NCI-H146 treated with DMSO at 0.1 percent for 48 hours (cell line): ENCODE measurements around the gene ROPN1L.

ENCODE experiments used
- DNase-seq: peaks from one replicate; lab custom pipeline; 2025; ENCODE audit not compliant: unreplicated experiment; lab: John Stamatoyannopoulos, UW

ROPN1L gene

DNA sequence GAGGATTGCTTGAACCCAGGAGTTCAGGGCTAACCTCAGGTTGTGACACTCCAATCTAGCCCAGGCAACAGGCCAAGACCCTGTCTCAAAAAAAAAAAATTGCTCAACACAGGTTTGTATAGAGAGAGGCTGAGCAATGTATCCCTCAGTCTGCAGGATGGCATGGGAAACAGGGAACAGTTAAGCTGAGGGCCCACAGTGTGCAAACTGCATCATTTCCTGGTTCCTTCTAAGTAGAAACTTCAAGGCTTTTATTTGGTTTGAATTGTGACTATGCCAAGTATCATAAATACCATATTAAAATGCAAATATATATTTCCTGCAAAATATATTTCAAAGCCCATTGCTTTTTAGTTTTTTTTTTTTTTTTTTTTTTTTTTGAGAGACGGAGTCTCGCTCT lies 13.7 kb upstream of the ROPN1L start:
- no peak for DNase-seq

DNA sequence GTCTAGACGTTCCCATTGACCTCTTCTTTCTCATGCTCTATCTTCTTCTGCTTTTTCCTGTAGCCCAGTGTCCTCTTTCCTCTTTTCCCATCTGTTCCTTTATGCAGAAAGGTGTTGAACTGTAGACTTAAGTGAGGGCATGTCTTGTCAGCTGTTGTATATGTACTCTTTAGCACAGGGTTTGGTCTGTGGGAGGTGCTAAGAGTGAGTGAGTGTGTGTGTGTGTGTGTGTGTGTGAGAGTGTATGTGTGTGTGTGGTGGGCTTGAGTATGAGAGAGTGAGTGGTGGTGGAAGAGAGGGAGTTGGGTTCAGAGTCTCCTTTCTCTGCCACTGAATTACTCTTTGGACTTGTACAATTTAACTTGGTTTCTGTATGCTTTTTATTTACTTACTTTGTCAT lies 10.3 kb upstream of the ROPN1L start:
- DNase-seq, result no peak

DNA sequence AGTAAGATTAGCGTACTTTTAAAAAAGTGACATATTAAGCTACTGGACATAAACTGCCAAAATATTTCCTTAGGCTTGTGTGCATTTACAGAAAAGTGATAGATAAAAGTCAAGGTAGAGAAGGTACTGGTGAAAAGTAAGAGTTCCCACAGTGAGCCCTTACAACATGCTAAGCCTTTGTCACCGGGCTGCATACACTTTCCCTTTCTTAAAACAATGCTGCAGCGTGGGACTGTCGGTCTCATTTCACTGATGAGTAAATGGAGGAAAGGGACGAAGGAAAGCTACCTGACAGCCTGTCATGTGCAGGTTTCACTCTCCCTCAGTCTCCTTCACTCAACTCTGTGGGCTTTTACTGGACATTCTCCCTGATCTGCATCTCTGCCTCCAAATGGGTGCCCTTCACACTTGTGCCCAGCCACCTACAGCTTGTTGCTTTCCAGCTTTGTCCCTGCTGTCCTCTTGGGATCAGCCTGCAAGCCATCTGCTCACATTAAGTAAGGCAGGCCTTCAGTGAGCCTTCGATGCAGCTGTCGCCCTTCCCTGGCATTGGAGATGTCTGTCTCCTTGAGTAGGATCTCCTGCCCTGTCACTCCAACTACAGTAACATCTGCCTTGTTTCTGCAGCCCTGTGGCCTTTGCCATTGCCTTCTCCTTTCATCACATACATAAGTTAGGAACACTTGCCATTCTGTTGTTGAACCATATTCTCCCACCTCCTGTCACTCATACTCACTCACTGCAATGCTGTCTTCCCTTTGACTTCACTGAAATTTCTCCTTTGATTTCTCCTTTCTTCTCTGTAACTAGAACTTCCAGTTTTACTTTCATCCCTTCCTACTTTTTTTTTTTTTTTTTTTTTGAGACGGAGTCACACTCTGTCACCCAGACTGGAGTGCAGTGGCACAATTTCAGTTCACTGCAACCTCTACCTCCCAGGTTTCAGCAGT lies 9.3 kb upstream of the ROPN1L start:
- no peak for DNase-seq

DNA sequence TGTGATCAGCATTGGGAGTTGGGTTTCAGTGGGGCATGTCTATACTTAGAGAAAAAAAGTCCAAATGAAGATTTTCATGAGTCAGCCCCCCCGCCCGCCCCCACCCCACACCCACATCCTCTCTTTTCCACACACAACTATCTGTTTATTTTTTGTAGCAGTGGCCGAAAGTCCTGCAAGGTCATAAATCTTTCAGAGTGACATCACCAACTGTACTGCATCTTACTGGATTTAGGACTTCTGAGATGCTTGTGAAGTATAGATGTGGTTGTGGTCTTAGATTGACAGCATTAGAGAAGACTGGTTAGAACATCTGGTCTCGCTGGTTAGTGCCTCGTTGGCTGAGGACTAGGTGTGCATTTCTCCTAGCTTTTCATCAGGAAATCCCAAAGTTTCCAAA lies 7.3 kb upstream of the ROPN1L start:
- no peak for DNase-seq

DNA sequence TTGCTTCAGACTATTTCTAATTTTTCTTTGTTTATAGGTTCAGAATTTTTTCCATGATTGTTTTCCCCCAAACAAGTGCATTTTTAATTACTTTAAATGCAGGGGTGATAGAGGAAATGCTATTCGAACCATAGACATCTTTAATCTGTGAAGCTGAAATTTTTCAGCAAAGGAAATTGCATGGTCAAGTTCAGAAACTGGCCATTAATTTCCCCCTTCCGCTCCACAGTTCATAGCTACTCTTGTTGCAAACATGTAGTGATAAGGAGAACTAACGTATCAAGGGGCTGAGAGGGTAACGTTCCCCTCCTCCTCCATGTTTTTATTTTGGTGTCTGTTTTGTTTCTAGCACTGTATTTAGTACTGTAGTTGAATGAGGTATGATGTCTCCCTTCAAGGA lies 3.4 kb upstream of the ROPN1L start:
- DNase-seq, result no peak

DNA sequence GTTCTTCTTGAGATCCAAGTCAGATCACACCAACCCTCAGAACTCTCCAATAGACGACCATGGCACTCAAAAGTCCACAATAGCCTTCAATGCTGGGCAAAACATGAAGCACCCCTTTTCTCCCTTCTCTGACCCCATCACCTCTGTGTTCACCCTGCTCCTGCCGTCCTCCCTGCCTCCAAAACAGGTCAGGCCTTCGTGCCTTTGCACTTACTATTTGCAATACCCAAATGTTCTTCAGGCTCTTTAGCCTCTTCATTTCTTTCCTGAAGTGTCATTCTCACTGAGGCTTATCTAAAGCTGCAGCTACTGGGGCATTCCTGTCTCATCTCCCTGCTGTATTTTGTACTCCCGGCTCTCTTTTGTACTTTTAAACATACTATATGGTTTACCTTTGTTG lies 2.0 kb upstream of the ROPN1L start:
- no peak for DNase-seq

DNA sequence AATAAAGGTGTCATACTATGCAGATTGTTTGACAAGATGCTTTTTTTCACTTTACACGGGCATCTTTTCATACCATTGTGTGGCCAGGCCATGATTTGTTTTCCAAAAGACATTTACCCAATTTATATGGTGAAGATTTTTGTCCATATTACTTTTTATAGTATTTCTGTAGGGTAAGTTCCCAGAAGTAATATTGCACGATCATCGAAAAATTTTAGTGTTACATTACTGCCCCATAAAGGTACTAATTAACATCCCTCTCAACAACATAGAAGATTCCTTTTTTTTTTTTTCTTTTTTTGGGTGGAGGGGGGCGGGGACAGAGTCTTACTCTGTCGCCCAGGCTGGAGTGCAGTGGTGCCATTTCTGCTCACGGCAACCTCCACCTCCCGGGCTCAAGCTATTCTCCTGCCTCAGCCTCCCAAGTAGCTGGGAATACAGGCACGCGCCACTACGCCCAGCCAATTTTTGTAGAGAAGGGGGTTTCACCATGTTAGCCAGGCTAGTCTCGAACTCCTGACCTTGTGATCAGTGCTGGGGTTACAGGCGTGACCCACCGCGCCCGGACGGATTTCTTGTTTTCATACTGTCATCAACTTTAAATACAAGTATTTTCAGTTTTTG lies 1.2 kb upstream of the ROPN1L start:
- DNase-seq, result no peak

DNA sequence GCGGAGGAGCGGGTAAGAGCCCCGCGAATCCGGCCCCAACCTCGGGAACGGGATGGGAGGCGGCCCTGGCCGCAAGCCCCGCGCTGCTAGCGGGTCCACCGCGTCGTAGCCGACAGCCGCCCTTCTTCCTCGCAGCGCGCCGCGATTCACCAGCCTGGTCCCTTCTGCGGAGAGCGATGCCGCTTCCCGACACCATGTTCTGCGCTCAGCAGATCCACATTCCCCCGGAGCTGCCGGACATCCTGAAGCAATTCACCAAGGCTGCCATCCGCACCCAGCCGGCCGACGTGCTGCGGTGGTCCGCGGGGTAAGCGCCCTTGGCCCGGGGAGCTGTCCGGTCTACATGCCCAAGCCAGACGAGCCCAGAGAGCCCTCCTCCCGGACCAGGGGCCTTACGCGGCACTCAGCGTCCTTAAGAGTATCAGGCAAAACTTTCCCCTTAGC lies 335 bp downstream of the ROPN1L start:
- no peak for DNase-seq

DNA sequence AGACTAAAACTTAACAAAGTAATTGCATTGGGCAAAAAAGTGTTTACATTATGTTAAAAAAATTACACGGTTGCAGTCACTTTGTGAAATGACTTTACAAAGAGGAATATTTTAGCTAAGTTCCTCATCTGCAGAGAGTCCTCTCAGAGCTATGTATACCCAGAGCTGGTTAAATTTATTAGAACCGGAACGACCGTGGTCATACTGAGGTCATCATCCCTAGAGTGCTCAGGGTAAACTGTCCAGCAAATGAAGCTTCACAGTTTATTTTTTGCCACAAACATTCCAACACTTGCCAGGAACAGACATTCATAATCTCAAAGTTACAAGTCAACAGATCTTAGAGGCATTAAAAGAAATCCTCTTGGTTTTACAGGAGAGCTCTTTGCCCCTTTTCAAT lies 897 bp downstream of the ROPN1L start:
- DNase-seq, result no peak

DNA sequence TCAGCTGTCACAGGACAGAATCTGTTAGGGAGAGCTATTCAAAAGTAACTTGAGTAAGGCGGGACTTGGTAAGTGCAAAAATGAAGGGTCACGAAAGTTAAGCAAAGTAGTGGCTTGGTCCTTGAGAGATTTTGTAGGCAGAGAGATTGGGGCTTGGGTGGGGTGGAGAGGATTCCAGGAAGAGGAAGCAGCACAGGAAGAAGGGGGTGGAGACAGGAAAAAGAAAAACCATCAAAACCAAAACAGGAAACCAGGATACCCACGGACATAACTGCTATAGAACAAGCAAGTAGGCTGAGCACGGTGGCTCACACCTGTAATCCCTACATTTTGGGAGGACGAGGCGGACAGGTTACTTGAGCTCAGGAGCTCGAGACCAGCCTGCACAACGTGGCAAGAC lies 3.7 kb downstream of the ROPN1L start:
- DNase-seq, result no peak

DNA sequence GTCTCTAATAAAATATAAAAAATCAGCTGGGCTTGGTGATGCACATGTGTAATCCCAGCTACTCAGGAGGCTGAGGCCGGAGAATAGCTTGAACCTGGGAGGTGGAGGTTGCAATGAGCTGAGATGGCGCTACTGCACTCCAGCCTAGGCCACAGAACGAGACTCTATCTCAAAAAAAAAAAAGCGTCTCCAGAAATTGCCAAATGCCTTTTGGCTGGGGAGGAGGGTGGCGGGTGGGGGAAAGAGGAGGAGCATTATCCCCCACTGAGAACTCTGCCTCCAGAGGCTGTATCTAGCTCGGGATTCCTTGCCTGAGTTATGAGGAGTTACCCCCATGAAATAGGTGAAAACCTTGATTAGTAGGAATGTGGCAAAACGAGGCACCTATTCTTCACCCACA lies 4.8 kb downstream of the ROPN1L start:
- no peak for DNase-seq

DNA sequence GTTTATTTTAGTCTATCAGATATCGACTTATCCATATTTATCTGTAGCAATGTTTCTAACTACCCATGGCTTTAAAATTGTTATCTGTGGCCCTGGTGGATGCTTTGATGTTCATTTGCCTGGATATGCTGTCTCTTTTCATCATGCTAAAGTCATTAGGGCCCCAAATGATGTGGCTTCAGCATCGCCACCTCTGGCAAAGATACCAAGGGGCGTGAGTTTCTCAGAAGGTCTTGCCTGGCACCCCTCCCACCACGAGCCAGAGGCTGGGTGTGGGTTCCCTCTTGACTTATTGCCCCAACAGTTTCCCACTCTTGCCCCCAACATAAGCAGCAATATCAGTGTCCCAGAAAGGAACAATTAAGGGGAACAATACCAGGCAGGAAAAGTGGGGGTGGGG lies 5.4 kb downstream of the ROPN1L start:
- DNase-seq, result no peak

DNA sequence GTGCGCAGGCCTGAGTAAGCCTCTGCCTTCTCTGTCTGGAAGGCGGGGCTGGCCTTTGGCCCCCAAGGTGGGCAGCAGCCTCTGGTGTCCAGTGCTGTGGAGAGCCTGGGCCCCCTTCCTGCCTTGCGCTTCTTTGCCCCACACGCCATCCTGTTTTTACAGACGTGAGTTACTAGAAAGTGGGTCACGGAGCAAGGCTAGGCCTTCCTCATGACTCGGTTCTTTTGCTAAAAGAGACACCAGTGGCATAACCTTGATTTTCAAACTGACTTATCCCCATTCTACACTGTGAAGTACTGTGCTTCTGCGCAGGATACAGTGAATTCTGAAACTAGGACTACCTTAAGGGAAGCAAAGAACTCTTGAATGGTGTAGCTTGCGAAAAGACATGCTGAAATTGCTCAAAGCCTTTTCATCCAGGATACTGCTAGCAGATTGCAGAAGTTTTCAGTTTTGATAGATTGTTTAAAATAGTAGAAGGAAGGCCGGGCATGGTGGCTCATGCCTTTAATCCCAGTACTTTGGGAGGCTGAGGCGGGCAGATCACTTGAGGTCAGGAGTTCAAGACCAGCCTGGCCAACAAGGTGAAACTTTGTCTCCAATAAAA lies 7.2 kb downstream of the ROPN1L start:
- no peak for DNase-seq

DNA sequence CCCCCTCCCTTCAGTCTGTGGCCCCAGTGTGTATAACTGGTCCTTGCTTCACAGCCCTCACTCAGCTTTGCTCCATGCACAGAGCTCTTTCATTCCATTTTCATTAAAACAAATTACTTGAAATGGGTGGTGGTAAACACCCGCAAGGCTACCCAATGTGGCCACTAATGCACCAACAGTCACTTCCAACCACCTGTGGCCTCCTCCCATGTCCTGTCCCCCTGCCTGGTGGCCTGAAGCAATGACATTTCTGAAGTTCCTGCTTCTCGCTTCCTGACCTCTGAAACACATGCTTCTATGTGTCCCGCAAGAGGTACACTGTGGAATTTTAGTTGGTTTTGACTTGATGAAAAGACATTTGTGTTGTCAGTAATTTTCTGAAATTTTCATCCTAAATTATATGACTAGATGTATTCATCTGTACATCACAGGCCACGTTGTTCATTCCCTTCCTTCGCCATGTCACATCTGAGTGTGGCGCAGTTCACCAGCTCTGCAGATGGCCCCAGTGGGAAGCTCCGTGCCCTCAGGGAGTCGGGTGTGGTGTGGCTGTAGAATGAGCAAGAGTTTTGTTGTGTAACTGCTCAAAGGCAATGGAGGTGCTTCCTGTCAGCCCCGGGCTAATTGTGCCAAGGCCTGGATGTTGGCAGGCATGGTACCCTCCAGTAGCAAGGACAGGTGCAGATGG lies 9.6 kb downstream of the ROPN1L start:
- no peak for DNase-seq

DNA sequence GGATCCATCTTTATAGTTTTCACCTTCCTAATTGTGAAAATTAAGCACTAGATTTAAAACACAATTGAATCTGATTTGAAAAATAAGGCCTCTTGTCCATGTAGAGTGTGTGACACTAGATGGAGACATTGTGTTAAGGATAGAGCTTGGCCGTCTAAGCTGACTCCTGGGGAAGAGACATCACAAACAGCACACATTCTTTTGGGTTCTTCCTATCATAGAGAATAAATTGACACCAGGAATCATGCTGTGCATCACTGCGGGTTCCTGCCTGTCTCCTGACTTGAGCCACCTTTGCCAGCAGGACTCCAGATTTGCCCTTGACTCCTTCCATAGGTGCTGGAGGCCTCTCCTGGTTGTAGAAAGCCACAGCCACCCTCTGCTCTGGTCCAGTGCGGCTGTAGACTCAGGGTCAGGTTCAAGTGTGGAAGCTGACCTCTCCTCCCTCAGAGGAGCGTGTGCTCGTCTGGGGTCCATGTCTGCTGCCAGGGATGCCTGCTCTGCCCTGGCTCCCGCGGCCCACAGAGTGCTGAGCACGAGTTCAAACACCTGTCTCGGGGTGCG lies 11.2 kb downstream of the ROPN1L start:
- DNase-seq, result peak; percentile 33

DNA sequence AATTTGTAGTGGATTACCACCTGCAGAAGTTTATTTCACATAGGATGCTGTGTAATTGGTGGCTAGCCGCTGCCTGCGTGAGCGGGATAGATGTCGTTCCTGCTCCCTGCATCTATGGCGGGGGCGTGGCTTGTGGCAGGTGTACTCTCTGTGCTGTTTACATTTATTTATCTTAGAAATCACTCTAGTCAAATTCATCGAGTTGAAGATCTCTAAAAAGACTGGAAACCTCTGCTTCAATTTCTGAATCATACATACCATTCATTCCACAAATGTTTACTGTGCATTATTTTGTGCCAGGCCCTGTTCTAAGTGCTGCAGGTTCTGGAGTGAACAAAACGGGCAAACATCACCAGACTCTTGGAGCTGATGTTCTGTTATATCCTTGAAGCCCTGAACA lies 11.9 kb downstream of the ROPN1L start:
- no peak for DNase-seq

DNA sequence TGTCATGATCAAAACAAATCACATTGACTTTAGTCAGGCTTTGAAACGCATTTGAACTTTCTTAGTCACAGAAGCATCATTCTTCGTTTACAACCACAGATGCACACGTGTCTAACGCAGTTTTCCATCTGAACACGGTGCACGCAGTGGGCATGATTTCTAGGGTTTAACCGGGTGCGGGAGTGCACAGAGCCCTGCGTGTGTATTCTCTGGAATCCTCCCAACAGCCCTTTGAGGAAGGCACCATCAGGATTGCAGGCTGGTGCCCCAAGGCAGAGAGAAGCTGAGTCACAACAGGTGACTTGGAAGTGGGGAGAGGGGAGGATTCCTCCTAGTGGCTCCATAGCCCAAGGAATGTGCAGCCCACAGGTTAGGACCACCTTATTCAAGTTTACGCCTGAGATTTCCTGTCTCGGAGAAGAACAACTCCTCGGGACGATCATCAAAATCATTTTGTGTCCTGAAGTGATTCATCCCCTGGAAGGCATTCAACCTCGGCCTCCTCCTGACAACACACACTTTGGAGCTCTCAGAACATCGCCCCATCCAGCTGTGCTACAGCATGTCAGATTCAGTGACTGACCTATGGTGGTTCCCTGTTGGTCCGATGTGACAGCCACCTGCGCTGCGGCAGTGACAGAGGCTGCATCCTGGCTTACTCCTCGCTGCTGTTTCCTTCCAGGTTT lies 13.1 kb downstream of the ROPN1L start:
- DNase-seq, result no peak

DNA sequence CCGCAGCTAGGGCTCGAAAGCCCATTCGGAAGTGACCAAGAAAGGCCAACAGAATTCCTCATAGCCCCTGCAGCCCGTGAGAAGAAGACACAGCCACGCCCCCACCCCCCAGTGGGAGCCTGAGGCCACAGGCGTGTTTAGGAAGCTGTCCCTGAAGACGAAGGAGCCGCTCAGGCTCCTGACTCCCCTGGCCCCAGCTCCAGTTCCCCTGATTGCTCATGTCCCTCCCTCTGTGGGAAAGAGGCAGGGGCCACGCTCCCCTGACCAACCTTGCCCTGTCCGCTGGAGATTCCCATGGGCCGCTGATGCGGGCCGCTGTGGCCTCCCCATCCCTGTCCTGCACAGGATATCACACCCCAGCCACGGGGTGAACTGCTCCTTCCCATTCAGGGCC lies 13.6 kb downstream of the ROPN1L start:
- no peak for DNase-seq

DNA sequence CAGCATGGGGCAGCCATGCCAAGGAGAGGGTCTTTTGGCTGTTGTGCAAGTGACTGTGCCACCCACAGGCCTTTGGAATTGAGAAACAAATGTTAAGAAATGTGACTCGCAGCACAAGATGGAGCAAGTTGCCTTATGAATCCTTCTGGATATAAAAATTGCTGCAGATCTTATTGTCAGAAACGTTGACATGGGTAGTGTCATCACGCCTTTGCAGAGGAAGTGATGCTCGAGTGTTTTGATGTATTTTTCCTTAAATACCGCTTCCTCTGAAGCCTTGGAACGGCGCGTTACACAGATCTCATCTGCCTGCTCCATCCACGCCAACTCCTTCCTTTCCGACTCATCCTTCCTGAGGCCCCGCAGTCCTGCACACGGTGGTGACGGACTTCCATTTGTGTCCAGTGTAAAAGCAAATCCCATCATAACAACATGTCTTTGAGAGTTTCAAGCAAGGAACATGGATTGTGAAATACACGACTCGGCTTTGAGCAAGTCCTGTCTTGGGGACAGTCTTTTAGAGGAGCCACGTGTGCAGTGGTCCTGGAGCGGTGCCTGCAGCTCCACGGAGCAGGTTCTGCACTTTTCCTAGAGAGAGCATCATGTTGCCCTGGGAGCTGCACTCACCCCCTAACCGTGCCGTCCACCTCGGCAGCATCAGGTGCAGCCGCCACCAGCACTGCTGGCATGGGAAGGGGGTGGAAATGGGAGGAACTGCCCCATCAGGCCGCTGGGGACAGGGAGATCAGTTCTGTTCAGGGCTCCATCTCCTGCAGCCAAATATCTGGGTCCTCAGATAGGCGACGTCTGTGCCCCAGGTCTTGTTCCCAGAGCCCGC lies 15.1 kb downstream of the ROPN1L start:
- DNase-seq, result no peak
